K562 (cell line): ENCODE measurements around the gene MPIG6B. TPM values are rescaled to one million over a fixed set of nuclear protein-coding genes. Genes with fewer than 3 reads are reported as not detected.

Experiments used
- ATAC-seq: fragments of 200-7000 bp; cut with Tn5 transposase; 3 replicates; pipeline ENCODE4 v1.9.1; 2020; ENCODE audit warnings: moderate library complexity
- BruUV-seq: library from RNA; stranded (reverse); fragments of 400-500 nt; replicated peaks from 2 replicates; lab custom pipeline; 2021; lab: Mats Ljungman, UMichigan
- CTCF ChIA-PET: fragments of 300-600 bp; formaldehyde crosslinking; extraction: SDS; loops from one replicate; lab custom pipeline; 2021; ENCODE audit warnings: low intra/inter-chr PET ratio; lab: Yijun Ruan, JAX
- POLR2A ChIA-PET: fragments of 300-600, 350-650 bp; sonication (Branson Sonifier 250); formaldehyde crosslinking; extraction: SDS; loops from one replicate; lab custom pipeline; 2021; ENCODE audit warnings: antibody characterized with exemption, inconsistent platforms; lab: Yijun Ruan, JAX
- DNase-seq, 4 experiments: peaks; one replicate each; pipeline versions ENCODE4 v3.0.0 to v3.0.0-alpha.2; 2011 to 2018; ENCODE audit warnings: low spot score in 3 of 4, mixed read lengths in 3 of 4; ENCODE audit errors: extremely low read depth in 1 of 4
- FAIRE-seq: peaks from 2 replicates; lab custom pipeline; 2011; peaks lifted over from hg19 to GRCh38; lab: Jason Lieb, UNC
- H2AFZ ChIP-seq: 2 replicates; pipeline ENCODE4 v1.6.0; 2011; ENCODE audit warnings: low read depth, low read length, control low read depth, inconsistent platforms
- H3K27ac ChIP-seq: fragments of 200-600 bp; 3 replicates; pipeline ENCODE4 v1.8.0; 2011; ENCODE audit warnings: low read depth, mild to moderate bottlenecking, control low read depth, inconsistent platforms, low read length, moderate library complexity, mixed read lengths; ENCODE audit errors: extremely low read depth
- H3K27me3 ChIP-seq, 2 experiments: fragments of 300-600 bp in 1 of 2; 2 replicates in 1 of 2; 3 replicates in 1 of 2; pipeline versions ENCODE4 v1.6.0 to v1.8.0; 2011; ENCODE audit warnings: inconsistent platforms in 2 of 2, low read length in 2 of 2, mild to moderate bottlenecking in 1 of 2, mixed read lengths in 1 of 2, moderate library complexity in 1 of 2; ENCODE audit not compliant: control insufficient read depth in 2 of 2, insufficient read depth in 2 of 2
- H3K36me3 ChIP-seq: fragments of 300-600 bp; 3 replicates; pipeline ENCODE4 v1.8.0; 2011; ENCODE audit warnings: mild to moderate bottlenecking, low read length, inconsistent platforms; ENCODE audit not compliant: control insufficient read depth, insufficient read depth
- H3K4me1 ChIP-seq, 2 experiments: fragments of 200-600 bp in 1 of 2; replicated peaks in 1 of 2; 2 replicates in 1 of 2; 3 replicates in 1 of 2; pipeline versions ENCODE4 v1.5.1 to v1.8.0; 2011; ENCODE audit warnings: inconsistent platforms in 2 of 2, low read length in 2 of 2, mild to moderate bottlenecking in 1 of 2, mixed read lengths in 1 of 2, moderate library complexity in 1 of 2; ENCODE audit not compliant: control insufficient read depth in 2 of 2, insufficient read depth in 2 of 2
- H3K4me2 ChIP-seq: 2 replicates; pipeline ENCODE4 v1.6.1; 2011; ENCODE audit warnings: low read length, control low read depth, inconsistent platforms, mixed read lengths; ENCODE audit not compliant: insufficient read depth
- H3K4me3 ChIP-seq: fragments of 200-600 bp; sonication (generic), shearing (Covaris generic); 2 replicates; pipeline ENCODE4 v1.5.1; 2016; ENCODE audit warnings: control low read depth, inconsistent platforms
- H3K79me2 ChIP-seq: fragments of 200-600 bp; 3 replicates; pipeline ENCODE4 v1.8.0; 2011; ENCODE audit warnings: low read length, inconsistent platforms; ENCODE audit not compliant: control insufficient read depth, insufficient read depth
- H3K9ac ChIP-seq, 2 experiments: 2 replicates each; pipeline versions ENCODE4 v1.6.0 to v1.6.1; 2011; ENCODE audit warnings: low read depth in 2 of 2, low read length in 2 of 2, control low read depth in 1 of 2, inconsistent platforms in 1 of 2, mild to moderate bottlenecking in 1 of 2, mixed read lengths in 1 of 2; ENCODE audit not compliant: insufficient read depth in 1 of 2
- H3K9me1 ChIP-seq: one replicate; pipeline ENCODE4 v1.6.0; 2011; ENCODE audit warnings: inconsistent platforms, mild to moderate bottlenecking, low read length, moderate library complexity; ENCODE audit not compliant: control insufficient read depth, insufficient read depth
- H3K9me3 ChIP-seq: replicated peaks from 2 replicates; pipeline ENCODE4 v1.5.1; 2011; ENCODE audit warnings: low read depth, low read length, inconsistent platforms; ENCODE audit not compliant: control insufficient read depth, insufficient read depth
- H4K20me1 ChIP-seq: replicated peaks from 2 replicates; pipeline ENCODE4 v1.6.1; 2011; ENCODE audit warnings: low read length, inconsistent platforms, mixed read lengths; ENCODE audit not compliant: control insufficient read depth, insufficient read depth
- CREB3 ChIP-seq: fragments of 450-650 bp; conservative IDR thresholded peaks from 2 replicates; pipeline ENCODE4 v1.6.1; 2016; ENCODE audit warnings: missing genetic modification characterization, low read depth, mild to moderate bottlenecking, missing compliant biosample characterization, moderate library complexity
- ELK1 ChIP-seq: sonication (generic); formaldehyde crosslinking; IDR thresholded peaks from 2 replicates; pipeline ENCODE4 v1.8.1; 2022; ENCODE audit warnings: missing genetic modification reagents
- ERF ChIP-seq: fragments of 450-650 bp; formaldehyde crosslinking; IDR thresholded peaks from 2 replicates; pipeline ENCODE4 v1.4.0; 2020; ENCODE audit warnings: mild to moderate bottlenecking, mixed read lengths
- FOXP1 ChIP-seq: sonication (generic); formaldehyde crosslinking; IDR thresholded peaks from 2 replicates; pipeline ENCODE4 v1.8.0; 2022; ENCODE audit warnings: mild to moderate bottlenecking, missing genetic modification reagents
- GMEB1 ChIP-seq: fragments of 250-450 bp; sonication (Bioruptor Pico); IDR thresholded peaks from 2 replicates; pipeline ENCODE4 v1.4.0; 2020; ENCODE audit warnings: mild to moderate bottlenecking
- HDAC6 ChIP-seq: IDR thresholded peaks from 2 replicates; pipeline ENCODE4 v1.6.1; 2012; ENCODE audit warnings: low read depth, mild to moderate bottlenecking, control low read depth, inconsistent platforms, low read length, moderate library complexity
- LEF1 ChIP-seq: fragments of 450-650 bp; IDR thresholded peaks from 2 replicates; pipeline ENCODE4 v1.6.1; 2016; ENCODE audit warnings: mild to moderate bottlenecking
- NBN ChIP-seq: fragments of 450-650 bp; IDR thresholded peaks from 2 replicates; pipeline ENCODE4 v1.6.1; 2016; ENCODE audit warnings: low read depth, mild to moderate bottlenecking
- NFRKB ChIP-seq: fragments of 450-650 bp; IDR thresholded peaks from 2 replicates; pipeline ENCODE4 v1.6.1; 2016; ENCODE audit warnings: low read depth
- RAD21 ChIP-seq, 2 experiments: fragments of 250-450 bp in 1 of 2; fragments of 450-650 bp in 1 of 2; sonication (Bioruptor Pico) in 1 of 2; formaldehyde crosslinking in 1 of 2; IDR thresholded peaks in 1 of 2; conservative IDR thresholded peaks in 1 of 2; 2 replicates each; pipeline versions ENCODE4 v1.4.0 to v1.8.0; 2020 to 2022; ENCODE audit warnings: mild to moderate bottlenecking in 2 of 2, moderate library complexity in 1 of 2
- USF1 ChIP-seq: sonication (generic); formaldehyde crosslinking; IDR thresholded peaks from 2 replicates; pipeline ENCODE4 v1.9.0; 2022; ENCODE audit warnings: mild to moderate bottlenecking, missing genetic modification reagents
- XRCC3 ChIP-seq: fragments of 450-650 bp; IDR thresholded peaks from 2 replicates; pipeline ENCODE4 v1.6.1; 2017; ENCODE audit warnings: mild to moderate bottlenecking, moderate library complexity
- YBX1 ChIP-seq: fragments of 450-650 bp; IDR thresholded peaks from 2 replicates; pipeline ENCODE4 v1.7.1; 2016; ENCODE audit warnings: mild to moderate bottlenecking
- ZBTB1 ChIP-seq: sonication (generic); formaldehyde crosslinking; IDR thresholded peaks from 2 replicates; pipeline ENCODE4 v1.8.1; 2023; ENCODE audit warnings: missing genetic modification reagents, low read depth, mild to moderate bottlenecking, borderline replicate concordance
- ZBTB8A ChIP-seq: fragments of 450-650 bp; IDR thresholded peaks from 2 replicates; pipeline ENCODE4 v1.6.1; 2018; ENCODE audit warnings: mild to moderate bottlenecking, moderate library complexity; ENCODE audit not compliant: partially characterized antibody
- ZFP36 ChIP-seq: fragments of 150-350 bp; IDR thresholded peaks from 2 replicates; pipeline ENCODE4 v1.6.1; 2018; ENCODE audit warnings: low read length, low read depth; ENCODE audit not compliant: partially characterized antibody
- ZNF589 ChIP-seq: fragments of 200-800 bp; sonication (Bioruptor generic); IDR thresholded peaks from 2 replicates; pipeline ENCODE4 v1.6.1; 2016; ENCODE audit warnings: low read depth, missing genetic modification characterization, missing compliant biosample characterization
- WGBS: fragments of 100-300 bp; shearing (Covaris generic); methylation state at CpG from one replicate; pipeline ENCODE4 v1.1.6; 2016; ENCODE audit warnings: low coverage, mixed read lengths; ENCODE audit not compliant: insufficient coverage; ENCODE audit errors: missing lambda C conversion rate; 5-methylcytosine and 5-hydroxymethylcytosine counted together
- in situ Hi-C: fragments of 300-500 bp; cut with MboI; formaldehyde crosslinking; loops from 4 replicates; pipeline ENCODE4 v1.15.0; 2018; ENCODE audit warnings: inconsistent platforms, mixed read lengths
- intact Hi-C: fragments of 100-400 bp; cut with micrococcal nuclease; formaldehyde crosslinking; loops from 2 replicates; pipeline ENCODE4 v1.14.2; 2022
- polyA plus RNA-seq, 8 experiments: library from polyadenylated mRNA; depleted of rRNA in 4 of 8; stranded (reverse) in 5 of 8; unstranded in 3 of 8; fragments of >200 nt; fragmentation: Nextera tagmentation in 2 of 8; fragmentation: Illumina TruSeq in 1 of 8; extraction: Ambion mirVana in 2 of 8; extraction: Trizol in 1 of 8; gene quantifications; 2 replicates each; pipeline versions ENCODE4 v1.2.1 to v1.2.3, GENCODE V29; 2011 to 2014; ENCODE audit warnings: inconsistent platforms in 1 of 8, missing spikeins in 1 of 8
- total RNA-seq, 7 experiments: library from RNA; depleted of rRNA in 6 of 7; stranded (reverse); fragments of >200 nt in 6 of 7; fragmentation: Illumina TruSeq in 2 of 7; extraction: Trizol in 2 of 7; gene quantifications; 2 replicates each; pipeline versions ENCODE4 v1.2.1 to v1.2.3, GENCODE V29; 2011 to 2021; ENCODE audit warnings: low replicate concordance in 1 of 7

MPIG6B gene
- total and polyA plus RNA-seq, 9 of the 15 experiments (the other 6 are each of a cell fraction or from before 2014, with no cell fraction given): 0.11 to 1.2 (median 0.28) TPM; not detected in 1

- no peak for DNase-seq
- H3K79me2 ChIP-seq: no peaks in the 10 kb centered on the region
- no peak overlapping the region for H3K4me3 ChIP-seq
- no peak overlapping the region for H3K4me2 ChIP-seq
- in situ Hi-C loops: no loop called here
- no TSS peak for BruUV-seq
- intact Hi-C loops: no loop called here
- TF ChIP-seq ZFP36 (no peak), LEF1 (no peak), FOXP1 (CRISPR knock-in tag) (0 out of 2 replicates have a peak, but pooled peaks have one; percentile 12), NFRKB (no peak), RAD21 (CRISPR knock-in tag; conservative IDR thresholded peaks at IDR 0.05 in 1 of 2, IDR thresholded peaks at IDR 0.05 in 1 of 2) (no peak), ZNF589 (CRISPR knock-in tag) (no peak), ERF (CRISPR knock-in tag) (no peak), NBN (no peak), ELK1 (peak; percentile 54; the same call in 1 of the 2 replicates), ZBTB8A (no peak), YBX1 (no peak), HDAC6 (no peak), GMEB1 (no peak), ZBTB1 (CRISPR knock-in tag) (0 out of 2 replicates have a peak, but pooled peaks have one; percentile 9), USF1 (CRISPR knock-in tag) (peak; percentile 29; the same call in 1 of the 2 replicates), CREB3 (tag) (no peak), XRCC3 (no peak)
- H4K20me1 ChIP-seq: no peaks in the 10 kb centered on the region
- POLR2A ChIA-PET: interaction anchor here (0.6 to 15.0 kb wide), 11 partner anchors 10 to 366 kb away, joined by 3 to 236 read pairs (median 5); partner anchors contain the start of genes ABHD16A, CLIC1, CSNK2B and DDAH2
- no peaks in the 10 kb centered on the region for H3K9me3 ChIP-seq
- no peak for ATAC-seq
- peaks cover 1% of the 10 kb centered on the region for H3K9me1 ChIP-seq
- no peak overlapping the region for H3K27ac ChIP-seq
- peak overlapping the region in 1 of 2 experiments; percentile 27; a peak in 1 of 4 replicates for H3K9ac ChIP-seq
- peaks cover 32 to 38% of the 10 kb centered on the region in 2 experiments for H3K4me1 ChIP-seq
- WGBS: 48% methylated on average over 3 of the region's 3 CpGs
- H3K36me3 ChIP-seq: peaks cover 13% of the 10 kb centered on the region; the same call in 1 of the 3 replicates
- H2AFZ ChIP-seq: no peak overlapping the region
- CTCF ChIA-PET: no interaction called here
- no peaks in the 10 kb centered on the region for H3K27me3 ChIP-seq
- no peak for FAIRE-seq
Observed at GRCh38 chr6:31722173-31722572, 1.0 kb upstream of the MPIG6B start.
